GM12878 (cell line): Measurements from ENCODE around the gene SH3BP1. TPM values are rescaled to one million over a fixed set of nuclear protein-coding genes. Genes with fewer than 3 reads are reported as not detected.

Experiments used
- ATAC-seq: fragments of 200-7000 bp; cut with Tn5 transposase; 3 replicates; pipeline ENCODE4 v1.9.1; 2020; ENCODE audit warnings: mild to moderate bottlenecking, moderate library complexity
- BruUV-seq: library from RNA; stranded (reverse); fragments of 400-500 nt; replicated peaks from 2 replicates; lab custom pipeline; 2021; lab: Mats Ljungman, UMichigan
- CTCF ChIA-PET: fragments of 300-600 bp; sonication (Branson Sonifier 250); formaldehyde crosslinking; extraction: SDS; loops from one replicate; lab custom pipeline; 2021; ENCODE audit warnings: inconsistent platforms; lab: Yijun Ruan, JAX
- POLR2A ChIA-PET: fragments of 350-600 bp; formaldehyde crosslinking; extraction: SDS; loops from one replicate; lab custom pipeline; 2021; ENCODE audit warnings: inconsistent platforms; lab: Charles Lee
- RAD21 ChIA-PET: fragments of 300-600 bp; sonication (Branson Sonifier 250); formaldehyde crosslinking; loops from one replicate; lab custom pipeline; 2023; ENCODE audit warnings: antibody characterized with exemption; ENCODE audit not compliant: unreplicated experiment; lab: Charles Lee
- SMC1A ChIA-PET: fragments of 300-600 bp; sonication (Branson Sonifier 250); formaldehyde crosslinking; loops from one replicate; lab custom pipeline; 2023; ENCODE audit not compliant: unreplicated experiment, uncharacterized antibody; lab: Charles Lee
- DNase-seq: peaks from one replicate; pipeline ENCODE4 v3.0.0-alpha.2; 2011; ENCODE audit warnings: low read depth, low spot score
- FAIRE-seq: peaks from 3 replicates; lab custom pipeline; 2011; peaks lifted over from hg19 to GRCh38; lab: Jason Lieb, UNC
- H2AFZ ChIP-seq: 2 replicates; pipeline ENCODE4 v1.6.0; 2011; ENCODE audit warnings: low read depth, low read length, control low read depth; ENCODE audit not compliant: control insufficient read depth
- H3K27ac ChIP-seq: 2 replicates; pipeline ENCODE4 v1.5.1; 2011; ENCODE audit warnings: control low read depth; ENCODE audit not compliant: control insufficient read depth, insufficient read depth
- H3K27me3 ChIP-seq, 2 experiments: replicated peaks in 1 of 2; 2 replicates each; pipeline versions ENCODE4 v1.6.0 to v1.6.1; 2011; ENCODE audit warnings: low read length in 1 of 2; ENCODE audit not compliant: control insufficient read depth in 2 of 2, insufficient read depth in 2 of 2
- H3K36me3 ChIP-seq, 2 experiments: 2 replicates each; pipeline ENCODE4 v1.5.1; 2011; ENCODE audit warnings: low read length in 1 of 2; ENCODE audit not compliant: control insufficient read depth in 2 of 2, insufficient read depth in 2 of 2
- H3K4me1 ChIP-seq: 2 replicates; pipeline ENCODE4 v1.6.1; 2011; ENCODE audit warnings: mild to moderate bottlenecking, low read length, moderate library complexity, mixed read lengths; ENCODE audit not compliant: control insufficient read depth, insufficient read depth
- H3K4me2 ChIP-seq: 2 replicates; pipeline ENCODE4 v1.6.0; 2011; ENCODE audit warnings: control low read depth; ENCODE audit not compliant: control insufficient read depth, insufficient read depth
- H3K4me3 ChIP-seq: fragments of 200-600 bp; sonication (generic); 2 replicates; pipeline ENCODE4 v1.5.1; 2016
- H3K79me2 ChIP-seq: 2 replicates; pipeline ENCODE4 v1.6.0; 2011; ENCODE audit warnings: low read length; ENCODE audit not compliant: control insufficient read depth, insufficient read depth
- H3K9ac ChIP-seq: 2 replicates; pipeline ENCODE4 v1.8.0; 2011; ENCODE audit warnings: low read length, control low read depth, mixed read lengths; ENCODE audit not compliant: control insufficient read depth, insufficient read depth
- H3K9me3 ChIP-seq: replicated peaks from 3 replicates; pipeline ENCODE4 v1.5.1; 2011; ENCODE audit warnings: mild to moderate bottlenecking, low read length; ENCODE audit not compliant: control insufficient read depth, insufficient read depth
- H4K20me1 ChIP-seq: 2 replicates; pipeline ENCODE4 v1.6.0; 2011; ENCODE audit not compliant: control insufficient read depth, insufficient read depth
- BHLHE40 ChIP-seq, 2 experiments: fragments of 450-650 bp in 1 of 2; IDR thresholded peaks; 2 replicates each; pipeline ENCODE4 v1.6.1; 2011 to 2017; ENCODE audit warnings: low read depth in 2 of 2, borderline replicate concordance in 1 of 2, improper control_type of control experiment in 1 of 2, low read length in 1 of 2, mild to moderate bottlenecking in 1 of 2
- BMI1 ChIP-seq: fragments of 450-650 bp; IDR thresholded peaks from 2 replicates; pipeline ENCODE4 v1.6.1; 2016; ENCODE audit warnings: mild to moderate bottlenecking, moderate library complexity, borderline replicate concordance
- DPF2 ChIP-seq: fragments of 450-650 bp; IDR thresholded peaks from 2 replicates; pipeline ENCODE4 v1.6.1; 2017; ENCODE audit warnings: mild to moderate bottlenecking
- EGR1 ChIP-seq, 2 experiments: IDR thresholded peaks; 1 replicate in 1 of 2; 2 replicates in 1 of 2; pipeline ENCODE4 v1.6.1; 2011 to 2012; ENCODE audit warnings: low read depth in 2 of 2, low read length in 2 of 2, borderline replicate concordance in 1 of 2, mild to moderate bottlenecking in 1 of 2, moderate library complexity in 1 of 2
- FOS ChIP-seq: IDR thresholded peaks from 3 replicates; pipeline ENCODE4 v1.6.1; 2011; ENCODE audit warnings: borderline replicate concordance; ENCODE audit not compliant: insufficient read length; ENCODE audit errors: extremely low read depth
- MEF2B ChIP-seq: fragments of 450-650 bp; IDR thresholded peaks from 2 replicates; pipeline ENCODE4 v1.6.1; 2018; ENCODE audit warnings: mild to moderate bottlenecking, moderate library complexity; ENCODE audit not compliant: partially characterized antibody, poor library complexity, severe bottlenecking
- SPI1 ChIP-seq: IDR thresholded peaks from 2 replicates; pipeline ENCODE4 v1.6.1; 2011; ENCODE audit warnings: low read depth, mild to moderate bottlenecking, low read length, moderate library complexity, borderline replicate concordance; ENCODE audit not compliant: insufficient read depth
- TBL1XR1 ChIP-seq: IDR thresholded peaks from 2 replicates; pipeline ENCODE4 v1.6.1; 2012; ENCODE audit warnings: low read depth, low read length, improper control_type of control experiment
- ZZZ3 ChIP-seq: IDR thresholded peaks from 2 replicates; pipeline ENCODE4 v1.6.1; 2011; ENCODE audit warnings: low read depth; ENCODE audit not compliant: control insufficient read depth, insufficient read length
- WGBS: methylation state at CpG from one replicate; pipeline ENCODE4 v1.1.6; 2016; ENCODE audit warnings: low lambda C conversion rate; ENCODE audit not compliant: insufficient replicate concordance, insufficient coverage; ENCODE audit errors: missing lambda C conversion rate; 5-methylcytosine and 5-hydroxymethylcytosine counted together
- in situ Hi-C: fragments of 300-500 bp; cut with MboI; formaldehyde crosslinking; loops from 9 replicates; pipeline ENCODE4 v1.14.3; 2018; ENCODE audit warnings: mixed read lengths
- intact Hi-C: fragments of 100-400 bp; cut with micrococcal nuclease; formaldehyde crosslinking; loops from one replicate; pipeline ENCODE4 v1.14.2; 2022; ENCODE audit not compliant: unreplicated experiment
- polyA plus RNA-seq, 11 experiments: library from polyadenylated mRNA; depleted of rRNA in 4 of 11; unstranded in 6 of 11; stranded (reverse) in 5 of 11; fragments of >200 nt; fragmentation: Nextera tagmentation in 4 of 11; fragmentation: Illumina TruSeq in 1 of 11; extraction: Ambion mirVana in 4 of 11; extraction: Trizol in 1 of 11; gene quantifications; 1 replicate in 1 of 11; 2 replicates in 10 of 11; pipeline versions ENCODE4 v1.2.1 to v1.2.3, GENCODE V29; 2011 to 2016; ENCODE audit warnings: inconsistent platforms in 2 of 11, missing spikeins in 2 of 11, low read depth in 1 of 11
- total RNA-seq, 4 experiments: library from RNA; depleted of rRNA in 3 of 4; stranded (reverse); fragments of >200 nt in 3 of 4; fragmentation: Illumina TruSeq in 1 of 4; extraction: Trizol in 1 of 4; gene quantifications; 2 replicates each; pipeline versions ENCODE4 v1.2.1 to v1.2.3, GENCODE V29; 2013 to 2021
- TF ChIP-seq, protein P1 (sequence below): fragments of 450-650 bp; IDR thresholded peaks from 2 replicates; pipeline ENCODE4 v1.6.1; 2014; ENCODE audit warnings: mild to moderate bottlenecking
- TF ChIP-seq, protein P2 (sequence below): IDR thresholded peaks from 2 replicates; pipeline ENCODE4 v1.6.1; 2012; ENCODE audit warnings: low read depth, low read length, improper control_type of control experiment
- TF ChIP-seq, protein P3 (sequence below): IDR thresholded peaks from 2 replicates; pipeline ENCODE4 v1.6.1; 2011; ENCODE audit warnings: mild to moderate bottlenecking, low read depth, low read length, moderate library complexity; ENCODE audit not compliant: insufficient replicate concordance
- TF ChIP-seq, protein P4 (sequence below): fragments of 450-650 bp; IDR thresholded peaks from 2 replicates; pipeline ENCODE4 v1.6.1; 2016; ENCODE audit warnings: mild to moderate bottlenecking, moderate library complexity, borderline replicate concordance

Gene SH3BP1
- total and polyA plus RNA-seq, 10 of the 15 experiments (the other 5 are each of a cell fraction or from before 2014, with no cell fraction given), result 0.29 to 70.5 (median 22.5) TPM

DNA sequence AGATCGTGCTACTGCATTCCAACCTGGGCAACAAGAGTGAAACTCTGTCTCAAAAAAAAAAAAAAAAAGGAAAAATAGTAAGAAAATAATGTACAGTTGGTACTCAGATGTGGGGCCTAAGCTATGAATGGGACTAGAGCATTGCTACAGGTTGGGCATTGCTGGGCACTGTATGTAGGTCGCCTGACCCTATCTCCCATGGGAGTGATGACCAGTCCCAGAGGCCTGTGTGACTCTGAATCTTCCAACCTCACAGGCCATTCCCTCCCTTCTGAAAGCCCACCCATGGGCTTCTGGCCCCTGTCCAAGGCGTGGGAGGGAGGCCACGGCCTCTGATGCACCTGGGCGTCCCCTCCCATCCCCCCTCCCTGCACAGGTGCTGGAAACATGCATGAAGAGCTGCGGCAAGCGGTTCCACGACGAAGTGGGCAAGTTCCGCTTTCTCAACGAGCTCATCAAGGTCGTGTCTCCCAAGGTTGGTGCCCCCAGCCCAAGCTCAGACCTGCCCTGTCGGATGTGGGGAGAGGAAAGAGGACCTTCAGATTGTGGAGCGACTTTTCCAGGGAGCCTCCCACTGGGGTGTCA is 21.3 kb upstream of the SH3BP1 start:
- ChIA-PET RAD21 (interaction anchor here (0.5 to 1.8 kb wide), 6 partner anchors 9 to 282 kb away, joined by 3 to 10 read pairs (median 4); partner anchors contain the start of gene GGA1), CTCF (interaction anchor here (0.7 to 14.9 kb wide), 8 partner anchors 9 to 245 kb away, joined by 3 to 275 read pairs (median 6); partner anchors contain the start of genes GGA1, LGALS1, NOL12 and SH3BP1), SMC1A (interaction anchor here (1.0 to 2.0 kb wide), 3 partner anchors 8 to 58 kb away, joined by 5 to 11 read pairs (median 6); partner anchors contain the start of genes GGA1 and LGALS1), POLR2A (interaction anchor here (0.6 to 1.2 kb wide), 6 partner anchors 9 to 771 kb away, joined by 3 to 12 read pairs (median 3); partner anchors contain the start of genes GGA1 and LGALS1)
- Histone ChIP-seq H3K4me1 (peaks cover 6% of the 10 kb centered on the region), H2AFZ (no peak overlapping the region), H3K79me2 (0 out of 2 replicates have a peak, but pooled peaks cover under 1% of the 10 kb centered on the region), H3K36me3 (peaks cover 13 to 23% of the 10 kb centered on the region in 2 experiments), H3K27me3 (no peaks in the 10 kb centered on the region), H3K4me2 (no peak overlapping the region), H3K9ac (no peak overlapping the region), H4K20me1 (no peaks in the 10 kb centered on the region), H3K9me3 (no peaks in the 10 kb centered on the region), H3K27ac (no peak overlapping the region; the same call in 1 of the 2 replicates), H3K4me3 (no peak overlapping the region)
- 36% methylated on average over 14 of the region's 14 CpGs for WGBS
- intact Hi-C loops, result no loop called here
- DNase-seq (no peak), FAIRE-seq (no peak), ATAC-seq (peak; percentile 60)
- in situ Hi-C loops, result no loop called here
- TSS peak; percentile 64 for BruUV-seq
- TF ChIP-seq, protein P1, sequence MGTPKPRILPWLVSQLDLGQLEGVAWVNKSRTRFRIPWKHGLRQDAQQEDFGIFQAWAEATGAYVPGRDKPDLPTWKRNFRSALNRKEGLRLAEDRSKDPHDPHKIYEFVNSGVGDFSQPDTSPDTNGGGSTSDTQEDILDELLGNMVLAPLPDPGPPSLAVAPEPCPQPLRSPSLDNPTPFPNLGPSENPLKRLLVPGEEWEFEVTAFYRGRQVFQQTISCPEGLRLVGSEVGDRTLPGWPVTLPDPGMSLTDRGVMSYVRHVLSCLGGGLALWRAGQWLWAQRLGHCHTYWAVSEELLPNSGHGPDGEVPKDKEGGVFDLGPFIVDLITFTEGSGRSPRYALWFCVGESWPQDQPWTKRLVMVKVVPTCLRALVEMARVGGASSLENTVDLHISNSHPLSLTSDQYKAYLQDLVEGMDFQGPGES, result no peak
- no peak for TF ChIP-seq DPF2
- no peak for TF ChIP-seq ZZZ3
- TF ChIP-seq, protein P2, sequence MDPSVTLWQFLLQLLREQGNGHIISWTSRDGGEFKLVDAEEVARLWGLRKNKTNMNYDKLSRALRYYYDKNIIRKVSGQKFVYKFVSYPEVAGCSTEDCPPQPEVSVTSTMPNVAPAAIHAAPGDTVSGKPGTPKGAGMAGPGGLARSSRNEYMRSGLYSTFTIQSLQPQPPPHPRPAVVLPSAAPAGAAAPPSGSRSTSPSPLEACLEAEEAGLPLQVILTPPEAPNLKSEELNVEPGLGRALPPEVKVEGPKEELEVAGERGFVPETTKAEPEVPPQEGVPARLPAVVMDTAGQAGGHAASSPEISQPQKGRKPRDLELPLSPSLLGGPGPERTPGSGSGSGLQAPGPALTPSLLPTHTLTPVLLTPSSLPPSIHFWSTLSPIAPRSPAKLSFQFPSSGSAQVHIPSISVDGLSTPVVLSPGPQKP, result no peak
- TF ChIP-seq, protein P3, sequence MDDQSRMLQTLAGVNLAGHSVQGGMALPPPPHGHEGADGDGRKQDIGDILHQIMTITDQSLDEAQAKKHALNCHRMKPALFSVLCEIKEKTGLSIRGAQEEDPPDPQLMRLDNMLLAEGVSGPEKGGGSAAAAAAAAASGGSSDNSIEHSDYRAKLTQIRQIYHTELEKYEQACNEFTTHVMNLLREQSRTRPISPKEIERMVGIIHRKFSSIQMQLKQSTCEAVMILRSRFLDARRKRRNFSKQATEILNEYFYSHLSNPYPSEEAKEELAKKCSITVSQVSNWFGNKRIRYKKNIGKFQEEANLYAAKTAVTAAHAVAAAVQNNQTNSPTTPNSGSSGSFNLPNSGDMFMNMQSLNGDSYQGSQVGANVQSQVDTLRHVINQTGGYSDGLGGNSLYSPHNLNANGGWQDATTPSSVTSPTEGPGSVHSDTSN, result no peak
- TF ChIP-seq BMI1, result no peak
- peak; percentile 42; the same call in 1 of the 2 replicates for TF ChIP-seq SPI1
- TF ChIP-seq, protein P4, sequence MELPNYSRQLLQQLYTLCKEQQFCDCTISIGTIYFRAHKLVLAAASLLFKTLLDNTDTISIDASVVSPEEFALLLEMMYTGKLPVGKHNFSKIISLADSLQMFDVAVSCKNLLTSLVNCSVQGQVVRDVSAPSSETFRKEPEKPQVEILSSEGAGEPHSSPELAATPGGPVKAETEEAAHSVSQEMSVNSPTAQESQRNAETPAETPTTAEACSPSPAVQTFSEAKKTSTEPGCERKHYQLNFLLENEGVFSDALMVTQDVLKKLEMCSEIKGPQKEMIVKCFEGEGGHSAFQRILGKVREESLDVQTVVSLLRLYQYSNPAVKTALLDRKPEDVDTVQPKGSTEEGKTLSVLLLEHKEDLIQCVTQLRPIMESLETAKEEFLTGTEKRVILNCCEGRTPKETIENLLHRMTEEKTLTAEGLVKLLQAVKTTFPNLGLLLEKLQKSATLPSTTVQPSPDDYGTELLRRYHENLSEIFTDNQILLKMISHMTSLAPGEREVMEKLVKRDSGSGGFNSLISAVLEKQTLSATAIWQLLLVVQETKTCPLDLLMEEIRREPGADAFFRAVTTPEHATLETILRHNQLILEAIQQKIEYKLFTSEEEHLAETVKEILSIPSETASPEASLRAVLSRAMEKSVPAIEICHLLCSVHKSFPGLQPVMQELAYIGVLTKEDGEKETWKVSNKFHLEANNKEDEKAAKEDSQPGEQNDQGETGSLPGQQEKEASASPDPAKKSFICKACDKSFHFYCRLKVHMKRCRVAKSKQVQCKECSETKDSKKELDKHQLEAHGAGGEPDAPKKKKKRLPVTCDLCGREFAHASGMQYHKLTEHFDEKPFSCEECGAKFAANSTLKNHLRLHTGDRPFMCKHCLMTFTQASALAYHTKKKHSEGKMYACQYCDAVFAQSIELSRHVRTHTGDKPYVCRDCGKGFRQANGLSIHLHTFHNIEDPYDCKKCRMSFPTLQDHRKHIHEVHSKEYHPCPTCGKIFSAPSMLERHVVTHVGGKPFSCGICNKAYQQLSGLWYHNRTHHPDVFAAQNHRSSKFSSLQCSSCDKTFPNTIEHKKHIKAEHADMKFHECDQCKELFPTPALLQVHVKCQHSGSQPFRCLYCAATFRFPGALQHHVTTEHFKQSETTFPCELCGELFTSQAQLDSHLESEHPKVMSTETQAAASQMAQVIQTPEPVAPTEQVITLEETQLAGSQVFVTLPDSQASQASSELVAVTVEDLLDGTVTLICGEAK, result no peak
- peak in 1 of 2 experiments; percentile 12; a peak in 1 of 4 replicates for TF ChIP-seq BHLHE40 (IDR thresholded peaks at IDR 0.05; ENCODE audit: borderline replicate concordance in 1 of 2, low read depth in 2 of 2, low read length in 1 of 2)
- peak; percentile 68 for TF ChIP-seq MEF2B
- no peak for TF ChIP-seq TBL1XR1
- TF ChIP-seq EGR1 (IDR thresholded peaks at IDR 0.05; ENCODE audit: borderline replicate concordance in 1 of 2, low read depth in 2 of 2, low read length in 2 of 2), result peak in 1 of 2 experiments; percentile 47; a peak in 1 of 3 replicates
- TF ChIP-seq FOS, result no peak
